Heart left ventricle (tissue), 13 donors: ENCODE measurements around the gene HS3ST5.

Experiments
- CTCF ChIP-seq, 12 donors: fragments of 200-600 bp; sonication (generic) in 4 of 12; IDR thresholded peaks; one replicate each; pipeline versions ENCODE4 v1.5.0 to v1.8.0; 2018 to 2022; ENCODE audit warnings: antibody characterized with exemption in 12 of 12, mild to moderate bottlenecking in 5 of 12
- POLR2A ChIP-seq, 2 donors: fragments of 450-650 bp; IDR thresholded peaks; one replicate each; pipeline ENCODE4 v1.6.1; 2017; ENCODE audit warnings: antibody characterized with exemption in 2 of 2, mild to moderate bottlenecking in 2 of 2, moderate library complexity in 2 of 2
- donor health status: ischemic (EF 13 %, LVEDD 7.1; RV severe dilation, severe dysfunction).
- donor health status: DM: no; HTN: yes; CAD: no.
- donor health status: DM: no; HTN: no; CAD: no.
- donor health status: ischemic (EF 25% LVEDD 6.9; RV normal size, moderate dysfunction).
- donor health status: ischemic (EF 25% LVEDD 5.7; RV mildly dilated, moderate dysfunction).
- donor health status: ischemic (EF 35%, LVEDD 5.7; RV mildly dilated, moderate dysfunction).
- donor health status: nonischemic (EF 11% LVEDD 7.7; RV severe dilation, severe dysfunction).
- donor health status: DM: yes; HTN: yes; CAD: no.
- donor health status: PGD.
- donor health status: ischemic (EF 29% LVEDD 5.4; RV normal size, mild dysfunction).
- donor health status: nonischemic (EF 23%, LVEDD 6.1; RV moderate dilation, normal function).

- TF ChIP-seq CTCF (IDR thresholded peaks at IDR 0.05) (no peak), POLR2A (IDR thresholded peaks at IDR 0.05) (no peak)
These were observed 102.0 kb downstream of the HS3ST5 start for GRCh38 chr6:114240796-114241195.
